Right atrium auricular region (tissue), 2 donors: ENCODE results near the gene BRCA2. TPM values are rescaled to one million over a fixed set of nuclear protein-coding genes. Genes with fewer than 3 reads are reported as not detected.

Experiments
- DNase-seq: peaks from one replicate; pipeline ENCODE4 v3.0.0-alpha.2; 2019; ENCODE audit warnings: low spot score
- H3K27ac ChIP-seq, 2 donors: fragments of 200-600 bp; sonication (generic); 1 replicate in 1 of 2; 2 replicates in 1 of 2; pipeline ENCODE4 v1.5.1; 2016 to 2019
- H3K27me3 ChIP-seq, 2 donors: fragments of 200-600 bp; sonication (generic); one replicate each; pipeline versions ENCODE4 v1.5.1 to v1.6.0; 2017 to 2019
- H3K36me3 ChIP-seq: fragments of 200-600 bp; sonication (generic); one replicate; pipeline ENCODE4 v1.5.1; 2016
- H3K4me1 ChIP-seq, 2 donors: fragments of 200-600 bp; sonication (generic); one replicate each; pipeline versions ENCODE4 v1.5.1 to v1.6.0; 2017 to 2019
- H3K4me3 ChIP-seq, 2 donors: fragments of 200-600 bp; sonication (generic); 1 replicate in 1 of 2; 2 replicates in 1 of 2; pipeline ENCODE4 v1.5.1; 2017 to 2019; ENCODE audit warnings: mild to moderate bottlenecking in 1 of 2, moderate library complexity in 1 of 2
- H3K9me3 ChIP-seq, 2 donors: fragments of 200-600 bp; sonication (generic); one replicate each; pipeline ENCODE4 v1.5.1; 2019
- total RNA-seq, 2 donors: library from RNA; depleted of rRNA; stranded (reverse); fragments of >200 nt; gene quantifications; one replicate each; pipeline ENCODE4 v1.1.0, GENCODE V29; 2016
- TF ChIP-seq, protein P1 (sequence below), 2 donors: fragments of 200-600 bp; sonication (generic); IDR thresholded peaks; one replicate each; pipeline ENCODE4 v1.5.1; 2019; ENCODE audit warnings: antibody characterized with exemption in 2 of 2

The BRCA2 gene
- total RNA-seq, 2 donors from 2014 or later: 0.15 to 0.24 TPM

- H3K36me3 ChIP-seq: no peaks in the 10 kb centered on the region
- no peaks in the 10 kb centered on the region for H3K4me1 ChIP-seq
- no peak overlapping the region for H3K27ac ChIP-seq
- no peaks in the 10 kb centered on the region for H3K9me3 ChIP-seq
- TF ChIP-seq, protein P1, sequence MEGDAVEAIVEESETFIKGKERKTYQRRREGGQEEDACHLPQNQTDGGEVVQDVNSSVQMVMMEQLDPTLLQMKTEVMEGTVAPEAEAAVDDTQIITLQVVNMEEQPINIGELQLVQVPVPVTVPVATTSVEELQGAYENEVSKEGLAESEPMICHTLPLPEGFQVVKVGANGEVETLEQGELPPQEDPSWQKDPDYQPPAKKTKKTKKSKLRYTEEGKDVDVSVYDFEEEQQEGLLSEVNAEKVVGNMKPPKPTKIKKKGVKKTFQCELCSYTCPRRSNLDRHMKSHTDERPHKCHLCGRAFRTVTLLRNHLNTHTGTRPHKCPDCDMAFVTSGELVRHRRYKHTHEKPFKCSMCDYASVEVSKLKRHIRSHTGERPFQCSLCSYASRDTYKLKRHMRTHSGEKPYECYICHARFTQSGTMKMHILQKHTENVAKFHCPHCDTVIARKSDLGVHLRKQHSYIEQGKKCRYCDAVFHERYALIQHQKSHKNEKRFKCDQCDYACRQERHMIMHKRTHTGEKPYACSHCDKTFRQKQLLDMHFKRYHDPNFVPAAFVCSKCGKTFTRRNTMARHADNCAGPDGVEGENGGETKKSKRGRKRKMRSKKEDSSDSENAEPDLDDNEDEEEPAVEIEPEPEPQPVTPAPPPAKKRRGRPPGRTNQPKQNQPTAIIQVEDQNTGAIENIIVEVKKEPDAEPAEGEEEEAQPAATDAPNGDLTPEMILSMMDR (IDR thresholded peaks at IDR 0.05): no peak
- no peak for DNase-seq
- no peaks in the 10 kb centered on the region for H3K27me3 ChIP-seq
- no peak overlapping the region for H3K4me3 ChIP-seq
These were observed 104.6 kb downstream of the BRCA2 start for GRCh38 chr13:32419862-32420261.

- Histone ChIP-seq H3K4me1 (peaks cover 0 to 14% of the 10 kb centered on the region in 2 donors), H3K27me3 (no peaks in the 10 kb centered on the region), H3K27ac (no peak overlapping the region), H3K36me3 (no peaks in the 10 kb centered on the region), H3K9me3 (no peaks in the 10 kb centered on the region), H3K4me3 (no peak overlapping the region)
- no peak for DNase-seq
- TF ChIP-seq, protein P1 (IDR thresholded peaks at IDR 0.05): no peak
These were observed 108.3 kb downstream of the BRCA2 start for GRCh38 chr13:32423592-32423991.

- TF ChIP-seq, protein P1 (IDR thresholded peaks at IDR 0.05): no peak
- H3K27me3 ChIP-seq: no peaks in the 10 kb centered on the region
- no peak overlapping the region for H3K4me3 ChIP-seq
- peaks cover 0 to 19% of the 10 kb centered on the region in 2 donors for H3K4me1 ChIP-seq
- H3K27ac ChIP-seq: no peak overlapping the region
- H3K36me3 ChIP-seq: no peaks in the 10 kb centered on the region
- no peak for DNase-seq
- H3K9me3 ChIP-seq: no peaks in the 10 kb centered on the region
These were observed 109.8 kb downstream of the BRCA2 start for GRCh38 chr13:32425158-32425557.

- no peak for DNase-seq
- H3K36me3 ChIP-seq: no peaks in the 10 kb centered on the region
- H3K27me3 ChIP-seq: no peaks in the 10 kb centered on the region
- peaks cover 0 to 19% of the 10 kb centered on the region in 2 donors for H3K4me1 ChIP-seq
- H3K4me3 ChIP-seq: peak overlapping the region; percentile 64 to 74
- H3K27ac ChIP-seq: peak overlapping the region; percentile 79 to 90
- H3K9me3 ChIP-seq: no peaks in the 10 kb centered on the region
- TF ChIP-seq, protein P1 (IDR thresholded peaks at IDR 0.05): no peak
These were observed 111.1 kb downstream of the BRCA2 start for GRCh38 chr13:32426191-32426989.

DNA sequence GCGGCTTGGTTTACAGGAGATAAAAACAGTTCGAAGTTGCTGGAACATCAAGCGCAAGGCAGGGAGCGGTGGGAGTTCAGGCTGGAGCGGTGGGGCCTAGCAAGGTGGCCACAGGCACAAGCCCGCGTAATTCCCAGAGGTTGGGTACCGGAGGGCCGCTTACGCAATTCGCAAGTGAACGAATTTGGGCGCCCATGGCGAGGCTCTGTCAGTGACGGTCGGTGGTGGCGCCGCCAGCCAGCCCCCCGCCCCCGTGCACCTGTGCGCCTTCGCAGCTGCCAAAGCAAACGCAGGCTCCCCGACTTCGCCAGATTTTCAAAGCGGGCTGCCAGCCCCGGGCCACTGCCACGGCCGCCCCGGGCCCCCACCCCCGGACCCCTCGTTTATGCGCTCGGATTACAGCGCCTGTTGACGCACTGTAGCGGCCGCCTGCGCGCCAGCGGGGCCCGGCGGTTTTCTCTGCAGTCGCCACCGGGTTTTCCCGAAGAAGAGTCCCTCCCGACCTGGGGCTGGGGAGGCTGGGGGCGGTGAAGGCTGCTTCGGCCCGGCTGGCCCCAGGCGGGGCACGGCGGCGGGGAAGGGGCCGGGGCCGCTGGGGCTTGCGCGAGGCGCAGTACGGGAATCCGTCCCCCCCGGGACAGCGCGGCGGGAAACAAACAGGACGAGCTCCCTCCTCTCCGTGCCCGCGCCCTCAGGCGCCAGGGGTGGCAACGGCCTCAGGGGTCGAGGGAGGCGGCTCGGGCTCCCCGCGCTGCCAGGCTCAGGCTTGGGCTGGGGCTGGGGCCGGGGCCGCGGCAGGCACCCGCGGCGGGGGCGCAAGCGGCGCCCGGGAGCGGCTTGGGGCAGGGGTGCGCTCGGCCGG is 111.9 kb downstream of the BRCA2 start:
- no peak for DNase-seq
- peak overlapping the region; percentile 64 to 74 for H3K4me3 ChIP-seq
- TF ChIP-seq, protein P1 (IDR thresholded peaks at IDR 0.05): no peak
- no peaks in the 10 kb centered on the region for H3K9me3 ChIP-seq
- peaks cover 5% of the 10 kb centered on the region for H3K36me3 ChIP-seq
- H3K27ac ChIP-seq: peak overlapping the region; percentile 79 to 90
- no peaks in the 10 kb centered on the region for H3K27me3 ChIP-seq
- H3K4me1 ChIP-seq: peaks cover 0 to 19% of the 10 kb centered on the region in 2 donors
